ENCODE measurements around the gene MUC5B. TPM values are rescaled to one million over a fixed set of nuclear protein-coding genes. Genes with fewer than 3 reads are reported as not detected.

MUC5B gene
- total RNA-seq, 1 donor from 2014 or later = not detected

DNA sequence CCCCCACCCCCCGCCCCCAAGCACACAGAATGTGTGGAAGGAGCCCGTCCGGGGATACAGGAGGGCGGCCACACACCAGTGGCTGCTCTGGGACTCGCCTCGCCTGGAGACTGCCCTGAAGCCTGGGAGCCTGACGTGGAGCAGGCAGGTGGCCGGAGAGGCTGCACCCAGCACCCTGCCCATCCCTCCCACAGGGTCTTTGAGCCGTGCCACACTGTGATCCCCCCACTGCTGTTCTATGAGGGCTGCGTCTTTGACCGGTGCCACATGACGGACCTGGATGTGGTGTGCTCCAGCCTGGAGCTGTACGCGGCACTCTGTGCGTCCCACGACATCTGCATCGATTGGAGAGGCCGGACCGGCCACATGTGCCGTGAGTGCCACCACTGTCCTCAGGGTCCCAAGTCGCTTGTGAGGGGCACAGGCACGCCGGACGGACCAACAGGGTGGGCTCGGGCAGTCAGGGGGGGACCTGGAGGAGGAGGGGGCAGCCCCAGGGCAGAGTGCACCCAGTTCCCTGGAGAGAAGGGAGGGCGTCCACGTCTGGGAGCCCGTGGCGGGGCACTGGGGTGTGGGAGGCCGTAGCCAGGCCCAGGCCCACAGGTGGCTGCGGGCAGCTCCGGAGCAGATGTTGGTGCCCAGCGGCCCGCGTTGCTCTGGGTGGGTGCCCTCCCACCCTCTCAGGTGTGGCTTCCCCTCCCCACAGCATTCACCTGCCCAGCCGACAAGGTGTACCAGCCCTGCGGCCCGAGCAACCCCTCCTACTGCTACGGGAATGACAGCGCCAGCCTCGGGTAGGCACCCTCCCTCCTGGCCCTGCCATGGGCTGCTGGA is 27.0 kb upstream of the MUC5B start:
- no peaks in the 10 kb centered on the region for H3K4me1 Mint-ChIP-seq (ENCODE audit: low read depth)
- intact Hi-C loops (cut with micrococcal nuclease) = no loop called here
- H3K4me3 Mint-ChIP-seq = no peak overlapping the region
- DNase-seq (ENCODE audit: low spot score) = no peak
- H3K9me3 Mint-ChIP-seq = no peaks in the 10 kb centered on the region
- H3K27me3 Mint-ChIP-seq (ENCODE audit: insufficient read depth) = no peaks in the 10 kb centered on the region
- H3K27ac Mint-ChIP-seq = no peak overlapping the region
- no peaks in the 10 kb centered on the region for H3K36me3 Mint-ChIP-seq (ENCODE audit: low read depth)

DNA sequence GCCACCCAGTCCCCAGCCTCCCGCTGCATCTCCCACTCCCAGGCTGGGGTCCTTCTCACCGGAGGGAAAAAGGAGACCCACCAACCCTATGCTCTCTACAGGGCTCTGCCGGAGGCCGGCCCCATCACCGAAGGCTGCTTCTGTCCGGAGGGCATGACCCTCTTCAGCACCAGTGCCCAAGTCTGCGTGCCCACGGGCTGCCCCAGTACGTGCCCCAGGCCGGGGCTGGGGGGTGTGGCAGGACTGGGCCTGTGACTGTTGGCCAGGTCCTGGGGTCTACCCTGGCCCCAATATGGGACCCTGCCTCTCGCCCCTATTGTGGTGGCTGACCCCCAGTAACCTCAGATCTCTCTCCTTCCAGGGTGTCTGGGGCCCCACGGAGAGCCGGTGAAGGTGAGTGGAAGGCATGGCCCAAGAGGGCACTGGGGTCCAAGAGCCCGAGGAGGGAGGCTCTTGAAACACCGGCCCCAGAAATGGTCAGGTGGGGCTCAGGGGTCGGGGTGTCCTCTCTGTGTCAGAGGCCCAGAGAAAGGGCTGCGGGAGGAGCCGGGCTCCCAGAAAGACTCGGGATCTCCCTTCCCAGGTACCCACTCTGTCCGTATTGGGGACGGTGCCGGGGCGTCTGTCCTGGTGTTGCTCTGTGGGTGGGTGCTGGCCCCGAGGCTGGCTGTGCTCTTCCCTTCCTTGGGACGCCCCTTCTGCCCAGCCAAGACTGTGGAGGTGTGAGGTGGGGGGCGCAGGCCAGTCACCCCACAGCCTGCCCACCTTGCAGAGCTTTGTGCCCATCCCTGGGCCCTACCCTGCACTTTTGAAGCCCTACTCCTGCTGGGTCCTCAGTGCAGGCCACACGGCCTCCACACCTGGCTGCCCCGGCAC is 26.1 kb upstream of the MUC5B start:
- intact Hi-C loops (cut with micrococcal nuclease) = no loop called here
- H3K36me3 Mint-ChIP-seq (ENCODE audit: low read depth) = no peaks in the 10 kb centered on the region
- H3K27me3 Mint-ChIP-seq (ENCODE audit: insufficient read depth) = no peaks in the 10 kb centered on the region
- H3K27ac Mint-ChIP-seq = no peak overlapping the region
- H3K4me1 Mint-ChIP-seq (ENCODE audit: low read depth) = no peaks in the 10 kb centered on the region
- H3K9me3 Mint-ChIP-seq = no peaks in the 10 kb centered on the region
- DNase-seq (ENCODE audit: low spot score) = no peak
- no peak overlapping the region for H3K4me3 Mint-ChIP-seq

DNA sequence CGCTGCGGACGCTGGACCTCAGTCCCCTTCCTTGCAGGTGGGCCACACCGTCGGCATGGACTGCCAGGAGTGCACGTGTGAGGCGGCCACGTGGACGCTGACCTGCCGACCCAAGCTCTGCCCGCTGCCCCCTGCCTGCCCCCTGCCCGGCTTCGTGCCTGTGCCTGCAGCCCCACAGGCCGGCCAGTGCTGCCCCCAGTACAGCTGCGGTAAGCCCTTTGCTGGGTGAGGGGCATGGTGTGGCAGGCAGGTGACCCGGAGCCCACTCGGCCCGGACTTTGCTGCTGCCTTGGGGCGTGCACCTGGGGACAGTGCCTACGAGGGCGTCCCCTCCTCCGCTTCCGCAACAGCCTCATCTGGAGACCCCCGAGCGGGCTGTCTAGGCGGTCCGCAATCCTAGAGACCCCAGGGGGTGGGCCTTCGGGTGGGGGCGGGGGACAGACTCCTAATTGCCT is 25.4 kb upstream of the MUC5B start:
- Mint-ChIP-seq H3K27me3 (ENCODE audit: insufficient read depth) (no peaks in the 10 kb centered on the region), H3K4me1 (ENCODE audit: low read depth) (no peaks in the 10 kb centered on the region), H3K27ac (no peak overlapping the region), H3K4me3 (no peak overlapping the region), H3K36me3 (ENCODE audit: low read depth) (no peaks in the 10 kb centered on the region), H3K9me3 (no peaks in the 10 kb centered on the region)
- intact Hi-C loops (cut with micrococcal nuclease) = no loop called here
- DNase-seq (ENCODE audit: low spot score) = no peak

DNA sequence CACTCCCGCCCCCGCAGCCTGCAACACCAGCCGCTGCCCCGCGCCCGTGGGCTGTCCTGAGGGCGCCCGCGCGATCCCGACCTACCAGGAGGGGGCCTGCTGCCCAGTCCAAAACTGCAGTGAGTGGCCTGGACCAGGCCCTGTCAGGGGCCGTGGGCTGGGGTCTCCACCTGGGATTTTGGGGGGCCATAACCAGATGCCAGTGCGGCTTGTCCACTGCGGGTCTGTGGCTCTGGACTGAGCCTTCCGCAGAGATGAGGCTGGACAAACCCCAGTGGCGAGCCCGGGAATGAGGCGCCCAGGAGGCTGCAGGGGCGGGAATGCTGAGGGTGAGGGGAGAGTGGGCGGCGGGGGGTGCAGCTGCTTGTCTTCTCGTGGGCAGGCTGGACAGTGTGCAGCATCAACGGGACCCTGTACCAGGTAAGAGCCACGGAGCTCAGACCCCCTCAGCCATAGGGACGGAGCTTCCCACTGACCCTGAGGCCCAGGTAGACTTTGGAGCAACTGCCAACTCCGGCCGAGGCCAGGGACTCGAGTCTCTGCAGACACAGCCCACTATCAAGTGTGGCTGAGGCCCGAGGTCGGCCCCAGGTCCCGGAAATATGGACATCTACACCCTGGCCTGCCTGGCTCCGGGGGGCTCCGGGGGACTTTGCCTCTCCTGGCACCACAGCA is 24.8 kb upstream of the MUC5B start:
- H3K4me3 Mint-ChIP-seq = no peak overlapping the region
- H3K9me3 Mint-ChIP-seq = no peaks in the 10 kb centered on the region
- no peak overlapping the region for H3K27ac Mint-ChIP-seq
- H3K27me3 Mint-ChIP-seq (ENCODE audit: insufficient read depth) = no peaks in the 10 kb centered on the region
- H3K4me1 Mint-ChIP-seq (ENCODE audit: low read depth) = no peaks in the 10 kb centered on the region
- DNase-seq (ENCODE audit: low spot score) = no peak
- intact Hi-C loops (cut with micrococcal nuclease) = no loop called here
- no peaks in the 10 kb centered on the region for H3K36me3 Mint-ChIP-seq (ENCODE audit: low read depth)

DNA sequence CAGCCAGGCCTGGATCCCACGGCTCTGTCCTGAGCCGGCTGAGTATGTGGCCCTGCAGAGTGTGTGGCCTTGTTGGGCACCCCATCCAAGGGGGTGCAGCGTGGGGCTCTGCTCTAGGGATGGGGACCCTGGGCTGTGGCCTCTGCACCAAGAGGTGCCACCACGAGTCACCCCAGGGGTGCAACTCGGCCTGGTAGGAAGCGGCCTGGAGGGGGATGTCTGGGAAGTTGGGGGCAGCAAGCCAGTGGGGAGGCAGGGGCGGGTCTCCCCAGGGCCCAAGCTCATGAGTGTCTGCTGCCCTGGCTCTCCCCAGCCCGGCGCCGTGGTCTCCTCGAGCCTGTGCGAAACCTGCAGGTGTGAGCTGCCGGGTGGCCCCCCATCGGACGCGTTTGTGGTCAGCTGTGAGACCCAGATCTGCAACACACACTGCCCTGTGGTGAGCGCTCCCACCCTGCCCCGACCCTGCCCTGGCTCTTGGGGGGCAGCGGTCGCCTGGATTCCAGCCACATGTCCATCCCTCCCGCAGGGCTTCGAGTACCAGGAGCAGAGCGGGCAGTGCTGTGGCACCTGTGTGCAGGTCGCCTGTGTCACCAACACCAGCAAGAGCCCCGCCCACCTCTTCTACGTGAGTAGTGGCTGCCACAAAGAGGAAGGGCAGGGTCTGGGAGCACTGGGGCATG is 24.2 kb upstream of the MUC5B start:
- intact Hi-C loops (cut with micrococcal nuclease) = no loop called here
- H3K9me3 Mint-ChIP-seq = no peaks in the 10 kb centered on the region
- H3K36me3 Mint-ChIP-seq (ENCODE audit: low read depth) = no peaks in the 10 kb centered on the region
- H3K27ac Mint-ChIP-seq = no peak overlapping the region
- no peaks in the 10 kb centered on the region for H3K27me3 Mint-ChIP-seq (ENCODE audit: insufficient read depth)
- DNase-seq (ENCODE audit: low spot score) = no peak
- no peaks in the 10 kb centered on the region for H3K4me1 Mint-ChIP-seq (ENCODE audit: low read depth)
- H3K4me3 Mint-ChIP-seq = no peak overlapping the region

DNA sequence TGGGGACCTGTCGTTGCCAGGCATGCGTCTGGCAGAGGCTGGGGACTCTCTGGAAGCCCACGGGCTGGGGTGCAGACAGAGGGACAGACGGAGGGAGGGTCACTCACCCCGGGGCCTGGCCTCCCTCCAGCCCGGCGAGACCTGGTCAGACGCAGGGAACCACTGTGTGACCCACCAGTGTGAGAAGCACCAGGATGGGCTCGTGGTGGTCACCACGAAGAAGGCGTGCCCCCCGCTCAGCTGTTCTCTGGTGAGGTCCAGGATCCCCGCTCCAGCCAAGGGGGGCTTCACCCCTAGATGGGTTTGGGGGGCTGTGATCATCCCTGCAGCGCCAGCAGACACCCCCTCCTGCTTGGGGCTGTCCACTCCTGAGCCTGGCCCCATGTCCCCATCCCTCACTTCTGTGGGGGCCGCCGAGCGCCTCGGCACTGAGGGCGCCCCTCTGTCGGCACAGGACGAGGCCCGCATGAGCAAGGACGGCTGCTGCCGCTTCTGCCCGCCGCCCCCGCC is 23.6 kb upstream of the MUC5B start:
- no peaks in the 10 kb centered on the region for H3K27me3 Mint-ChIP-seq (ENCODE audit: insufficient read depth)
- no peaks in the 10 kb centered on the region for H3K9me3 Mint-ChIP-seq
- H3K4me1 Mint-ChIP-seq (ENCODE audit: low read depth) = no peaks in the 10 kb centered on the region
- H3K4me3 Mint-ChIP-seq = no peak overlapping the region
- intact Hi-C loops (cut with micrococcal nuclease) = no loop called here
- no peak overlapping the region for H3K27ac Mint-ChIP-seq
- no peak for DNase-seq (ENCODE audit: low spot score)
- no peaks in the 10 kb centered on the region for H3K36me3 Mint-ChIP-seq (ENCODE audit: low read depth)

DNA sequence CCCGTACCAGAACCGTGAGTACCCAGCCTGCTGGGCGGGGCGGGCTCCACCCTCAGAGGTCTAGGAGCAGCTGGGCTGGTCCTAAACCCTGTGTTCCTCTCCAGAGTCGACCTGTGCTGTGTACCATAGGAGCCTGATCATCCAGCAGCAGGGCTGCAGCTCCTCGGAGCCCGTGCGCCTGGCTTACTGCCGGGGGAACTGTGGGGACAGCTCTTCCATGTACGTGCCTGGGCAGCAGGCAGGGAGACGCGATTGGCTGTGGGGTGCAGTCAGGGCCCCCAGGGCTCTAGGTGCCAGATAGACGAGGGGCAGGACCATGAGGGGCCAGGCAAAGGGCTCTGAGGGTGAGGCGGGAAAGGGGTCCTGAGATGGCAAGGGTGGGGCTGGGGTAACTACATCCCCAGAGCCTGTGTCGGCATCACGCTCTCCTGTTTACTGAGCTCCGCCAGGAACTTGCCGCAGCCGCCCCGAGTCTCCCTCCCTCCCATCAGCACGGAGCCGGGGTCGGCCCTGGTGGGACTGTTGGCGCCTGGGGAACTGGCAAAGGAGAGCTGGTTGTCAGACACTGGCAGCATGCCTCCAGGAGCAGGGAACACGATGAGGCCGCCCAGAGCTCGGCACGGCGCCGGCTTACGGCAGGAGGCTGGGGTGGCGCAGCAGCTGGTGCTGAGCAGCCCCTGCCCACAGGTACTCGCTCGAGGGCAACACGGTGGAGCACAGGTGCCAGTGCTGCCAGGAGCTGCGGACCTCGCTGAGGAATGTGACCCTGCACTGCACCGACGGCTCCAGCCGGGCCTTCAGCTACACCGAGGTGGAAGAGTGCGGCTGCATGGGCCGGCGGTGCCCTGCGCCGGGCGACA is 22.9 kb upstream of the MUC5B start:
- Mint-ChIP-seq H3K4me1 (ENCODE audit: low read depth) (no peaks in the 10 kb centered on the region), H3K27me3 (ENCODE audit: insufficient read depth) (no peaks in the 10 kb centered on the region), H3K9me3 (no peaks in the 10 kb centered on the region), H3K36me3 (ENCODE audit: low read depth) (no peaks in the 10 kb centered on the region), H3K27ac (no peak overlapping the region), H3K4me3 (no peak overlapping the region)
- intact Hi-C loops (cut with micrococcal nuclease) = no loop called here
- DNase-seq (ENCODE audit: low spot score) = no peak

DNA sequence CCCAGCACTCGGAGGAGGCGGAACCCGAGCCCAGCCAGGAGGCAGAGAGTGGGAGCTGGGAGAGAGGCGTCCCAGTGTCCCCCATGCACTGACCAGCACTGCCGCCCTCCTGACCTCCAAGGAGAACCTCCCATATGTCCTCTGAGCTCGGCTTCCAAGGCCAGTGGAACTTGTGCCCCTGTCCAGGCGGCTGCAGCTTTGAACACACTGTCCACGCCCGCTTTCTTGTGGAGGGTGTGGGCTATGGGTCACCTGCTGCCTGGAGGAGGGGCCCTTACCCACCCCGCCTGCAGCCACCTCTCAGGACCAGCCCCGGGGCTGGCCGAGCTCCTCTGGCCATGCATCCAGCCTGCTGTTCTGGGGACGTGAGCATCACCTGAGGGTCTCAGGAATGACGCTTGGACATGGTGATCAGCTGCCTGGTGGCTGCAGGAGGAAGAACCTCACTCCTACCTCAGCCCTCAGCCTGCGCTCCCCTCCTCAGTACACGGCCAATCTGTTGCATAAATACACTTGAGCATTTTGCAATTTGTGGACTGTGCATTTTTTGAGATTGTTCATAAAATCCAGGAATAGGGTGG is 22.2 kb upstream of the MUC5B start:
- no peaks in the 10 kb centered on the region for H3K4me1 Mint-ChIP-seq (ENCODE audit: low read depth)
- DNase-seq (ENCODE audit: low spot score) = no peak
- H3K9me3 Mint-ChIP-seq = no peaks in the 10 kb centered on the region
- no peaks in the 10 kb centered on the region for H3K27me3 Mint-ChIP-seq (ENCODE audit: insufficient read depth)
- H3K36me3 Mint-ChIP-seq (ENCODE audit: low read depth) = no peaks in the 10 kb centered on the region
- no peak overlapping the region for H3K4me3 Mint-ChIP-seq
- no peak overlapping the region for H3K27ac Mint-ChIP-seq
- intact Hi-C loops (cut with micrococcal nuclease) = no loop called here

DNA sequence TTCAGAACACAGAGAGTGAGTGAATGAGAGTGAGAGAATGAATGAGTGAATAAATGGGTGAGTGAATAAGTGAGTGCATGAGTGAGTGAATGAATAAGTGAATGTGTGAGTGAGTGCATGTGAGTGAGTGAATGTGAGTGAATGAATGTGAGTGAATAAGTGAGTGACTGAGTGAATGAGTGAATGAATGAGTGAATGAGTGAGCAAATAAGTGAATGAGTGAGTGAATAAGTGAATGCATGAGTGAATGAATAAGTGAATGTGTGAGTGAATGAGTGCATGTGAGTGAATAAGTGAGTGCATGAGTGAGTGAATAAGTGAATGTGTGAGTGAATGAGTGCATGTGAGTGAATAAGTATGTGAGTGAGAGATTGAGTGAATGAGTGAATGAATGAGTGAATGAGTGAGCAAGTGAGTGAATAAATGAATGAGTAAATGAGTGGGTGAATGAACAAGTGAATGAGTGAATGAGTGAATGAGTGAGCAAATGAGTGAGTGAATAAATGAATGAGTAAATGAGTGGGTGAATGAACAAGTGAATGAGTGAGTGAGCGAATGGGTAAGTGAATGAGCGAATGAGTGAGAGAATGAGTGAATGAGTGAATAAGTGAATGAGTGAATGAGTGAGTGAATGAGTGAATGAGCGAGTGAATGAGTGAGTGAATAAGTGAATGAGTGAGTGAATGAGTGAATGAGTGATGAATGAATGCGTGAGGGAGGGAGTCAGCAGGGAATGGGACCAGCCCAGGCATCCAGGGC is 21.3 kb upstream of the MUC5B start:
- DNase-seq (ENCODE audit: low spot score) = no peak
- Mint-ChIP-seq H3K4me1 (ENCODE audit: low read depth) (no peaks in the 10 kb centered on the region), H3K27me3 (ENCODE audit: insufficient read depth) (no peaks in the 10 kb centered on the region), H3K4me3 (no peak overlapping the region), H3K36me3 (ENCODE audit: low read depth) (no peaks in the 10 kb centered on the region), H3K9me3 (no peaks in the 10 kb centered on the region), H3K27ac (no peak overlapping the region)
- intact Hi-C loops (cut with micrococcal nuclease) = no loop called here

DNA sequence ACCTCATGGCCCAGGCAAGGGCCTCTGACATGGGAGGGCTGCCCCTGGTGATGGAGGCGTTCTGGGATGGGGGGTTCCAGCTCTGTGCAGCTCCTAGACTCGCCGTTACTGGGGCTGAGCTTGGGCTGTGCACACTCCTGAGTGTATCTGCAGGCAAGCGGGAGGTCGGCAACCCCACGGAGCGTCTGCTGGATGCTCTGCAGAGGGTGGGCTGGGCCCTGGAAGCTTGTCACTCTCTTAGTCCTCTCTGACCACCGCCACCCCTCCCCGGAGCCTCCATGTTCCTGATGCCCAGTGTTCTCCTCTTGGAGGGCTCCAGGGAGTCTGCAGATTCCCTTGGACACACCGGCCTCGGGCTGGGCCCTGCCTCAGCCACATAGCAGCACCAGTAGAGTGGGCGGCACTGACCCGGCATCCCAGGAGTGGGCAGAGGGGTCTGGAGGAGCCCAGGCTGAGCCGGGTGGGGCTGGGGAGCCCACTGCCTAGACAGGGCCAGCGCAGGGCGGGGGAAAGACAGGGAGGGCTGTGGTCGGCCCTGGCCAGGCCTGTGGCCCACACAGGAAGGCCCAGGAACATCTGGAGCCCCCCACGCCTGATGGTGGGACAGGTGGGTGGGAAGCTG is 20.6 kb upstream of the MUC5B start:
- no peak for DNase-seq (ENCODE audit: low spot score)
- H3K27me3 Mint-ChIP-seq (ENCODE audit: insufficient read depth) = no peaks in the 10 kb centered on the region
- no peak overlapping the region for H3K27ac Mint-ChIP-seq
- no peak overlapping the region for H3K4me3 Mint-ChIP-seq
- no peaks in the 10 kb centered on the region for H3K9me3 Mint-ChIP-seq
- intact Hi-C loops (cut with micrococcal nuclease) = no loop called here
- H3K36me3 Mint-ChIP-seq (ENCODE audit: low read depth) = no peaks in the 10 kb centered on the region
- no peaks in the 10 kb centered on the region for H3K4me1 Mint-ChIP-seq (ENCODE audit: low read depth)
